NCI-H2029 (cell line): ENCODE measurements around the gene PABPN1L.

Source experiments
- DNase-seq: peaks from one replicate; lab custom pipeline; 2025; lab: John Stamatoyannopoulos, UW

PABPN1L gene

GRCh38 chr16:88883117-88883895 lies 16.8 kb upstream of the PABPN1L start:
- no peak for DNase-seq

GRCh38 chr16:88882358-88883030 lies 16.0 kb upstream of the PABPN1L start:
- DNase-seq, result no peak

GRCh38 chr16:88881675-88882357 lies 15.4 kb upstream of the PABPN1L start:
- DNase-seq, result no peak

- no peak for DNase-seq
These were observed 14.7 kb upstream of the PABPN1L start for GRCh38 chr16:88881007-88881615.

- no peak for DNase-seq
These were observed 14.0 kb upstream of the PABPN1L start for GRCh38 chr16:88880226-88881006.

GRCh38 chr16:88879788-88880055 lies 13.3 kb upstream of the PABPN1L start:
- DNase-seq, result no peak

GRCh38 chr16:88878967-88879787 lies 12.7 kb upstream of the PABPN1L start:
- no peak for DNase-seq

- DNase-seq, result no peak
These were observed 11.9 kb upstream of the PABPN1L start for GRCh38 chr16:88878356-88878755.

GRCh38 chr16:88877564-88878289 lies 11.3 kb upstream of the PABPN1L start:
- no peak for DNase-seq

GRCh38 chr16:88876942-88877526 lies 10.6 kb upstream of the PABPN1L start:
- DNase-seq, result no peak

GRCh38 chr16:88875703-88876234 lies 9.3 kb upstream of the PABPN1L start:
- DNase-seq, result no peak

GRCh38 chr16:88874938-88875599 lies 8.6 kb upstream of the PABPN1L start:
- no peak for DNase-seq

- DNase-seq, result no peak
These were observed 6.3 kb upstream of the PABPN1L start for GRCh38 chr16:88872650-88873331.

- no peak for DNase-seq
These were observed 5.4 kb upstream of the PABPN1L start for GRCh38 chr16:88871730-88872416.

- DNase-seq, result no peak
These were observed 4.9 kb upstream of the PABPN1L start for GRCh38 chr16:88871349-88871702.

- no peak for DNase-seq
These were observed 4.3 kb upstream of the PABPN1L start for GRCh38 chr16:88870608-88871348.

- no peak for DNase-seq
These were observed 3.2 kb upstream of the PABPN1L start for GRCh38 chr16:88869673-88869980.
